C4-2B (cell line): Measurements from ENCODE around the gene ADAMTS14.

Experiments used
- H3K27ac ChIP-seq: fragments of 450-650 bp; 2 replicates; pipeline ENCODE4 v1.5.1; 2017
- ZFX ChIP-seq: fragments of 450-650 bp; IDR thresholded peaks from 2 replicates; pipeline ENCODE4 v1.6.1; 2017
- TF ChIP-seq, protein P1 (sequence below): fragments of 450-650 bp; conservative IDR thresholded peaks from 2 replicates; pipeline ENCODE4 v1.5.1; 2017; ENCODE audit warnings: mild to moderate bottlenecking

The ADAMTS14 gene

DNA sequence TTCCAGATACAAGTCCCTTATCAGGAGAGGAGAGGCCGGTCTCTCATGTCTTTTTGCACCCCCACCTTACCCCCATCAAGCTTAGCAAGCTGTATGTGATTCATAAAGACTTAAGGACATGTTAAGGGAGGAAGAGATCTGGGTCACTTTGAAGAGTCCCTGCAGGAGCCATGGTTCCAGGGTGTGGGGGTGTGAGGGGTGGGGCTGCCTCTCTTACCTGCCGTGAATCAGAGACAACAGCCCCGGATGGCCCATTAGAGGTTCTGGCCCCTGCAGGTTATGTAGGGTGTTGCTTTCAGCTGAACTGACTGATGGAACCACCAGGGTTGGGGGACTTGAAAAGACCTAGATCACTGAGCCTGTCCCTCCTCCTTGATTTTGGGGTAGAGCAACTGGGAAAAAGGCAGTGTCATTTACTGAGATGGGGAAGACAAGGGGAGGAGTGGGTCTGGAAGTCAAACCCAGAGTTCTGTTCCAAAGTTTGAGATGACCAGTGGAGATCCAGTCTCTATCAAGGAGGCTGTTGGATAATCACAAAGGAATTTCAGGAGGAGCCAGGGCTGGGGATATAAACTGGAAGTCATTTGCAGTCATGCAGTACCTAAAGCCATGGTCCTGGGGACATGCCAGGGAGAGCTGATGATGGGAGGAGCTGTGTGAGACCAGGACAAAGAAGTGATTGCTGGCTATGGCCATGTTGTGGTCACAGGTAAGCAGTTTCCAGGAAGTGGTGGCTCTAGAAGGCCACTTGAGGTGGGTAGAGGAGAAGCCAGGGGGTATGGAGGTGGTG lies 23.1 kb downstream of the ADAMTS14 start:
- no peak for TF ChIP-seq ZFX
- TF ChIP-seq, protein P1, sequence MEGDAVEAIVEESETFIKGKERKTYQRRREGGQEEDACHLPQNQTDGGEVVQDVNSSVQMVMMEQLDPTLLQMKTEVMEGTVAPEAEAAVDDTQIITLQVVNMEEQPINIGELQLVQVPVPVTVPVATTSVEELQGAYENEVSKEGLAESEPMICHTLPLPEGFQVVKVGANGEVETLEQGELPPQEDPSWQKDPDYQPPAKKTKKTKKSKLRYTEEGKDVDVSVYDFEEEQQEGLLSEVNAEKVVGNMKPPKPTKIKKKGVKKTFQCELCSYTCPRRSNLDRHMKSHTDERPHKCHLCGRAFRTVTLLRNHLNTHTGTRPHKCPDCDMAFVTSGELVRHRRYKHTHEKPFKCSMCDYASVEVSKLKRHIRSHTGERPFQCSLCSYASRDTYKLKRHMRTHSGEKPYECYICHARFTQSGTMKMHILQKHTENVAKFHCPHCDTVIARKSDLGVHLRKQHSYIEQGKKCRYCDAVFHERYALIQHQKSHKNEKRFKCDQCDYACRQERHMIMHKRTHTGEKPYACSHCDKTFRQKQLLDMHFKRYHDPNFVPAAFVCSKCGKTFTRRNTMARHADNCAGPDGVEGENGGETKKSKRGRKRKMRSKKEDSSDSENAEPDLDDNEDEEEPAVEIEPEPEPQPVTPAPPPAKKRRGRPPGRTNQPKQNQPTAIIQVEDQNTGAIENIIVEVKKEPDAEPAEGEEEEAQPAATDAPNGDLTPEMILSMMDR, result no peak
- no peak overlapping the region for H3K27ac ChIP-seq

GRCh38 chr10:70698211-70698610 lies 25.9 kb downstream of the ADAMTS14 start:
- H3K27ac ChIP-seq, result no peak overlapping the region
- TF ChIP-seq, protein P1, result no peak
- TF ChIP-seq ZFX, result no peak

DNA sequence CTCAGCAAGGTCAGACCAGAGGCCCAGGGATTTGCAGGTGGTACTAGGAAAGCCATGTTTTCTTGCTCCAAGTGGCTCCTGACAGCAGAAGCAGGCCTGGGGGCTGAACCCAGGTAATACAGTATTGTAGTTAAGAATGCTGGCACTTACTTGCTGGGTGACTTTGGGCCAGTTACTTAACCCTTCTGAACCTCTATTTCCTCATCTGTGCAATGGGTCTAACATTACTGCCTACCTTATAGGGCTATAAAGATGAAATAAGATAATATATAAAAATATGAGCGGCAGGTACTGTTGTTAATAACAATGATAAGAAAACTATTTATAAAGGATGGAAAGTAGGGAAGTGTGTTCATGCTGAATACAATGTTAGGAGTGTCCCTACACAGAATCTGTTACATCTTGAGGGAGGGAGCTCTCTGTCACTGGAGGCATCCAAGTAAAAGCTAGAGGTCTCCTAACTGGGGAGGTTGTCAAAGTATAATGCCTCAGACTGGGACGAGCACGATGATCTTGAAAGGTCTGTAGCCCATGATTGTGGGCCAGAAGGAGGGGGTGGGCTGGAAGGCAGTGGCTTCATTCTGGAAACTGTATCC lies 26.9 kb downstream of the ADAMTS14 start:
- TF ChIP-seq ZFX, result no peak
- TF ChIP-seq, protein P1, result no peak
- H3K27ac ChIP-seq, result no peak overlapping the region

DNA sequence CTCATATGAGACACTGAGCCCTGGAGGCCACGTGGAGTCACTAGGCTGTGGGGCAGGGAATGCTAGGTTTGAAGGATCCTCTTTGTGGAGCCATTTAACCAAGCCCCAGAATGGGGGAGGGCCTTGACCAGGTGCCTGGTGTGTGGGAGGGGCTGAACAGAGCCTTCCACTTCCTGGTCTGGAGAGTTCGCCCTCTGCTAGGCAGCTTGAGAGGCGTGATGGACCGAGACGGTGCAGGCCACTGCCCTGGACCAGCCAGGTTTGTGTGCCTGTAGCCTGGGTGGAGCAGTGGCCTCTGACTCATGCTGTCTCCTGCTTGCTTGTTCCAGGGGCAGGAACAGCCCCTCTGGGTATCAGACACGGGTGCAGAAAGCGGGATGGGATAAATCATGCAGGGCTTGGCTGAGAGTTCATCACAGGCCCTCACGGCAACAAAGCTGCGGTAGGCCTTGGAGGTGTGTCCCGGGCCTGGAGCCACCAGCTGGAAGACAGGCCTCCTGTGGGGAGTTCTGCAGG lies 27.4 kb downstream of the ADAMTS14 start:
- no peak overlapping the region for H3K27ac ChIP-seq
- no peak for TF ChIP-seq ZFX
- TF ChIP-seq, protein P1, result no peak

GRCh38 chr10:70702190-70702763 lies 30.0 kb downstream of the ADAMTS14 start:
- TF ChIP-seq, protein P1, result no peak
- no peak for TF ChIP-seq ZFX
- no peak overlapping the region for H3K27ac ChIP-seq

GRCh38 chr10:70704211-70704610 lies 31.9 kb downstream of the ADAMTS14 start:
- no peak overlapping the region for H3K27ac ChIP-seq
- TF ChIP-seq, protein P1, result no peak
- TF ChIP-seq ZFX, result no peak
